ENCODE measurements around the gene ADSL.

DNA sequence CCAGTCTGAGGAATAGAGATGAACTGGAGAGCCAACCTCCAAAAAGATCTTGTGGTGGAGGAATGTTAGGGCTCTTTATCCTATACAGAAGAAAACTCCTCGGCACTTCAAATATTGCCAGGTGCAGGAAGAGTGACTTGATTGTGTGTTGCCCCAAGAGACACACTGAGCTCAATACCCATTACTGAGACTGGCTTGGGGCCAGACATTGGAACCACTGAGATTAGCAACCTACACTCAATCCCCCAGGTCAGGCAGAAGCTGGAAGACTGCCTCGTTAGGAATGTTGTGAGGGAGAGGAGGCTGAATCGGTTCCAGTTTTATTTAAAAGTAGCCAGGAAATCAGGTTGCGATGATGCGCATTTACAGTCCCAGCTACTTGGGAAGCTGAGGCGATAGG, 21.7 kb downstream of the ADSL start:
- no peak for TF ChIP-seq CTCF (IDR thresholded peaks at IDR 0.05)
- TF ChIP-seq POLR2A (IDR thresholded peaks at IDR 0.05) = no peak

Data from right lobe of liver (tissue), 4 donors.